Activated gamma-delta T cell treated with Interleukin-2 at 50 U/mL for 16 hours (primary cell): ENCODE data around the gene NPDC1.

Experiments
- DNase-seq: peaks from one replicate; pipeline ENCODE4 v3.0.0-alpha.2; 2020

The NPDC1 gene

GRCh38 chr9:136990242-136990911 lies 55.6 kb downstream of the NPDC1 start:
- DNase-seq, result no peak
